HG03469 (cell line): ENCODE results near the gene COG4.
A peak's percentile ranks its signal among the peaks of the same experiment; 100 is the strongest.

Experiments
- ATAC-seq: cut with Tn5 transposase; IDR thresholded peaks from one replicate; pipeline ENCODE4 v1.9.1; 2021; ENCODE audit warnings: mild to moderate bottlenecking, moderate library complexity, moderate number of reproducible peaks; ENCODE audit not compliant: unreplicated experiment

Gene COG4

GRCh38 chr16:70480127-70481105 is 42.9 kb downstream of the COG4 start:
- ATAC-seq: no peak

GRCh38 chr16:70478912-70479341 is 44.4 kb downstream of the COG4 start:
- ATAC-seq: no peak

GRCh38 chr16:70478169-70478568 is 45.2 kb downstream of the COG4 start:
- ATAC-seq: no peak

- ATAC-seq: peak; percentile 86
These were observed 46.9 kb downstream of the COG4 start for GRCh38 chr16:70476272-70477020.

GRCh38 chr16:70475054-70475871 is 48.1 kb downstream of the COG4 start:
- no peak for ATAC-seq

GRCh38 chr16:70474320-70475053 is 48.9 kb downstream of the COG4 start:
- no peak for ATAC-seq

- no peak for ATAC-seq
These were observed 49.7 kb downstream of the COG4 start for GRCh38 chr16:70473446-70474319.

- ATAC-seq: no peak
These were observed 50.4 kb downstream of the COG4 start for GRCh38 chr16:70472786-70473433.

GRCh38 chr16:70470927-70471341 is 52.4 kb downstream of the COG4 start:
- ATAC-seq: no peak

- no peak for ATAC-seq
These were observed 53.0 kb downstream of the COG4 start for GRCh38 chr16:70470141-70470926.

- no peak for ATAC-seq
These were observed 54.4 kb downstream of the COG4 start for GRCh38 chr16:70468776-70469525.

GRCh38 chr16:70467608-70468007 is 55.7 kb downstream of the COG4 start:
- no peak for ATAC-seq

GRCh38 chr16:70467113-70467512 is 56.2 kb downstream of the COG4 start:
- ATAC-seq: no peak

- ATAC-seq: no peak
These were observed 56.6 kb downstream of the COG4 start for GRCh38 chr16:70466805-70467076.

- no peak for ATAC-seq
These were observed 57.2 kb downstream of the COG4 start for GRCh38 chr16:70465999-70466804.

- no peak for ATAC-seq
These were observed 60.1 kb downstream of the COG4 start for GRCh38 chr16:70463235-70463634.
